Activated CD4-positive, alpha-beta T cell treated with anti-CD3 and anti-CD28 coated beads for 48 hours (primary cell): Measurements from ENCODE around the gene FAM3A.

ENCODE experiments used
- DNase-seq: peaks from one replicate; pipeline ENCODE4 v3.0.0-alpha.2; 2020

Gene FAM3A

GRCh38 chrX:154477891-154478477 lies 38.0 kb downstream of the FAM3A start:
- no peak for DNase-seq

- DNase-seq = no peak
Observed at GRCh38 chrX:154476821-154477220, 39.2 kb downstream of the FAM3A start.

GRCh38 chrX:154473683-154474082 lies 42.3 kb downstream of the FAM3A start:
- no peak for DNase-seq

GRCh38 chrX:154472685-154473632 lies 43.1 kb downstream of the FAM3A start:
- no peak for DNase-seq

- no peak for DNase-seq
Observed at GRCh38 chrX:154471839-154472684, 44.0 kb downstream of the FAM3A start.

- no peak for DNase-seq
Observed at GRCh38 chrX:154470914-154471568, 45.0 kb downstream of the FAM3A start.

- no peak for DNase-seq
Observed at GRCh38 chrX:154470434-154470833, 45.6 kb downstream of the FAM3A start.

GRCh38 chrX:154469880-154470279 lies 46.2 kb downstream of the FAM3A start:
- no peak for DNase-seq

GRCh38 chrX:154469114-154469513 lies 46.9 kb downstream of the FAM3A start:
- no peak for DNase-seq

- no peak for DNase-seq
Observed at GRCh38 chrX:154468217-154468616, 47.8 kb downstream of the FAM3A start.

GRCh38 chrX:154467556-154467955 lies 48.5 kb downstream of the FAM3A start:
- DNase-seq = no peak

GRCh38 chrX:154466907-154467306 lies 49.1 kb downstream of the FAM3A start:
- DNase-seq = no peak

- no peak for DNase-seq
Observed at GRCh38 chrX:154466036-154466435, 50.0 kb downstream of the FAM3A start.

- no peak for DNase-seq
Observed at GRCh38 chrX:154465601-154466000, 50.4 kb downstream of the FAM3A start.

GRCh38 chrX:154464806-154465365 lies 51.1 kb downstream of the FAM3A start:
- DNase-seq = no peak

- no peak for DNase-seq
Observed at GRCh38 chrX:154463611-154464220, 52.3 kb downstream of the FAM3A start.

GRCh38 chrX:154462396-154462795 lies 53.6 kb downstream of the FAM3A start:
- no peak for DNase-seq

GRCh38 chrX:154460326-154460725 lies 55.7 kb downstream of the FAM3A start:
- DNase-seq = no peak

- DNase-seq = no peak
Observed at GRCh38 chrX:154459832-154460231, 56.2 kb downstream of the FAM3A start.

GRCh38 chrX:154458954-154459778 lies 56.9 kb downstream of the FAM3A start:
- DNase-seq = no peak
